HG02938 (cell line): Measurements from ENCODE around the gene ERG.

Experiments used
- ATAC-seq: cut with Tn5 transposase; IDR thresholded peaks from one replicate; pipeline ENCODE4 v1.9.1; 2021; ENCODE audit warnings: mild to moderate bottlenecking, moderate library complexity; ENCODE audit not compliant: unreplicated experiment

Gene ERG

GRCh38 chr21:38475519-38475918 lies 22.8 kb downstream of the ERG start:
- ATAC-seq: no peak

DNA sequence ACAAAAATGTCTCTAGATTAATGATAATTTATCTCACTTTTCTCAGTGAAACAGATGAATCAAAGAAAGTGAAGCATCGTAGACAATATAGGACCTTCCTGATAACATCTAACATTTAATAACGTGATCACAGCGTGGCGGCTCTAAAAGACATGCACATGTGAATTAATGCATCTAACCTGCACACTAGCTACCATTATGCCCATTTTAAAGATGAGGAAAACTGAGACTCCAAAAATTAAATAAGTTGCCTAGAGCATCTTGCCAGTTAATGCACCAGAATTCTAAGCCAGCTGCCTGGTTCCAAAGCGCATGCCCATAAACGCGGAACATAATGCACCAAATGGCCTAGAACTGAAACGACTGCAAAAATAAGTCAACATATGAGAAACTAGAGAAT lies 23.5 kb downstream of the ERG start:
- no peak for ATAC-seq

DNA sequence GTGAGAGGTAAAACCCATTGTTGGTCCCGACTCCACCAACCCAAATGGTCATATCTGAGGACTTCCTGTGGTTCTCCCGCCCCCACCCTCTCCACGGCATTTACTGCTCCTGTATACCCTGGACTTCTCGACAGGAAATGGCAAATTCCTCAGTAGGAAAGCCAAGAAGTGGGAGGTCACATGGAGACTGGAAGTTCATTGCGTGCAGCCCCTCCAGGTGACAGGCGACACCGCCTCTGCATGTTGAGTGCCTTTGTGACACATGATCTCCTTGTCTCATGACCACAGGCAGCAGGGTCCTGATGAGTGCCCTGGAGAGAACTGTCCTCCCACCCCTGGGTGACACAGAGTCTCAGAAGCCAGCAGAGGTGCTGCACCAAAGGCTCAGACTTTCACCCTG lies 24.2 kb downstream of the ERG start:
- ATAC-seq: no peak

DNA sequence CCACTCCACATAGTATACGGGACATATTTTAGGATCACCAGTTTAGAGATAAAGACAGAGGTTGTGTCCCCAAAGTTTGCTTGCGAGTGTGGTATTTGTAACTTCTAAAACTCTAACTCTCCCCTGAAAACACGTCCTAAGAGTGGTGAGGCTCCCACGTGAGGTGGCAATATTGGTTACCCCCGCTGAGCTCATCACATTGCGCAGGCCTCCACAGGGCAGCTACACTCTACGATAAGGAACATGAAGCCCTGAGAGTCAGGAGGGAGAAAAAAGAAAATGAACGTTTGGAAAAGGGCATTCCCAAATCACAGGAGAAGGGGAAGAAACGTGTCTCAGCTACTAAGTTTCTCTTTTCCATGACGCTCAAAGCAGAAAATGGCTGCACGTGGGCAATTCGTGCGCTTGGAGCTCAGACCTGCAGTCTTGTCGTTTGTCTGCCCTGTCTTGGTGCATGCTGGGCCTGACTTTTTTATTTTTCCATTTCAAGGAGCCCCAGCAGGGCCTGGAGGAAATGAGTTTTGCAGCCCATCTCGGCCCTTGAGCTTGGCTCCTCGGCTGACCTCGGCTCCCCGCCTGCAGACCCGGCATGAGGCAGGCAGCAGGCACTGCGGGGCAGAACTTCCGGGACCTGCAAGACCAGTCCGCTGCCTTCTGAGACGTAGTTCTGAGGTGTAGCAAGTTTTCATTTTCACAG lies 25.7 kb downstream of the ERG start:
- no peak for ATAC-seq

DNA sequence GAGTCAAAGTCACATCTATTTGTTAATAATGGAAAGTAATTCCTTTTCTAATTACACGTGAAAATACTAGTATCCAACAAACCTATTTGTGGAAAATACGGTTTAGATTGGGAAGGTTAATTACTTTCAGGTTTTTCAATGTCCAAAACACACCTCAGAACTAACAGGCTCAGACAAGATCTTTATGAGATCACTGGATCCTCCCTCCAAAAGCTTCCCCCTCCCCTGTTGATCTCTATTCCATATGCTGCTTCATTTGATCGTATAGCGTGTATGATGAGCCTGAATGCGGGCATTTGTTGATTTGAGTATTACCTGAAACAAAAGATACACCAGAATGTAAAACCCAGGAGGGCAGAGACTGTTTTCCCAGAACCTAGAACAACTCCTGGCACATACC lies 26.5 kb downstream of the ERG start:
- no peak for ATAC-seq

DNA sequence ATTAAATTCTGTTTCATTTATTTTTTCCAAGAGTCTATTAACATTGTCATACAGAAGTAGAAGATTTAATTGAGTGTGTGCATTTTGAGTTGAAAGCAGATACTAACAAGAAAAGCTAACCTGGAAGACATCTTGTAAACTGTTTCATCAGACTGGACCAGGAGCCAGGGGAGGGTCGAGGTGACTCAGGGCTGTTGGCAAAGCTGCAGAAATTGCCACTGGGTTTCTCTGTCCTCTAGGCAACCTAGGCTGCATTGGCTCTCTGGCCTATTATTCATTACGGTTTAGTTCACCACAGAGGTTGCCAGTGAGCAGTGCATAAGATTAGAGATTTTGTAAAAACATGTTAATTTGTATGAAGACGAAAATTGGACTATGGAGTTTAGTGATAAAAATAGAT lies 27.5 kb downstream of the ERG start:
- no peak for ATAC-seq

- ATAC-seq: no peak
These were observed 28.6 kb downstream of the ERG start for GRCh38 chr21:38469642-38470041.

DNA sequence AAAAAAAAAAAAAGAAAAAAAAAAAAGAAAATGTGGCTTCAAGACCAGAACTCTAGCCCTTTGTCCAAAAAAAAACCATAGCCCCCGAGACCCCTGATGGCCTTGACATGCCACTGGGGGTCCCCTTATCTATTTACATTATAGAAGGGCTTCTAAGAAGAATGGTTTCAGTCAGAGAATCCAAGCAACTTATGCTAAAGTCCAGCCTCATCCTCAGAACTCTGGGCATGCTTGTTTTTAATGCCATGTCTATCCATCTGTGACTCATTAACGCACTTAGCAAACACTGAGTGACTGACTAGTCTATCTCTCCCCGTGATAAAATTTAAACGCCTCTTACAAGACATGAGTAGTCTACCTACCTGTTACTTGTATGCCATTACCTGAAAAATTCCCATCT lies 29.3 kb downstream of the ERG start:
- ATAC-seq: no peak

GRCh38 chr21:38467911-38468310 lies 30.4 kb downstream of the ERG start:
- ATAC-seq: no peak

- no peak for ATAC-seq
These were observed 30.9 kb downstream of the ERG start for GRCh38 chr21:38467374-38467773.

DNA sequence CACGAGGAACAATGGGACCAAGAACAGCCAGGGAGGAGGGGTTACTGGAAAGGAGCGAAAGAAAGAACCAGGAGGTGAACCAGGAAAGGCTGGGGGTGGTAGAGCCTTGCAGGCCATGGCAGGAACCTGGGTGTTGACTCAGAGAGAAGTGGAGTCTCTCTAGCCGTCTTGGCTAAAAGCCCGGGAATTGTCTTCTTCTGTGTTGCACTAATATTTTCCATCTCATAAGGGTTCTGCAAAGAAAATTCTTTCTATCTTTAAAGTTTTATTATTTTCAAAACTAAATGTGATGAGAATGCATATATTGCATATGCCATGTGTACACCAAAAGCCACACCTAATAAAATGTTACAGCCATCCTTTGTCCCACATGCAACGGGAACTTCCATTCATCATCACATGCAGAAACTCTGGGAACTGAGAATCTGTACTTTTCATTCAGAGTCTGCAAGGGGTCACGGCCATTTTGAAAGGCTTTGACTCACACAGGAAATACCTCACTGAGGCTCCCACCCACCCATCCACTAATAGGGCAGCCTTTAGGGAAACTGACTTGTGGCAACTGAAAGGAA lies 38.0 kb downstream of the ERG start:
- no peak for ATAC-seq

DNA sequence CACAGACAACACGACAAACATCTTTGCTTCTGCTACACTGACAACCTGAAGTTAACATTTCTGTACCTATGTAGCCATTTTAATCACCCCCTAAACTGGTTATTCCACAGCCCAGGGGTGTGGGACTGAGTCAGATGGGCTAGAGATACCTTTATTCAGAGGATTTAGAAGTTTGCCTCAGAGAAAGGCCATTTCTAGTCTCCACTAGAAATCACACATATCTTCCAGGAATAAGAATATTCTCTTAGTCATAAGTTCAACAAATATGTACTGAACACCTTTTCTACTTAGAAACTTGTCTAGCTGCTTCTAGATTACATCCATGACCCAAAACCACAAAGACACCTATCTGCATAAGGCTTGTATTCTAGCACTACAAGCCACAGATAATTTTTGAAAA lies 38.8 kb downstream of the ERG start:
- no peak for ATAC-seq

DNA sequence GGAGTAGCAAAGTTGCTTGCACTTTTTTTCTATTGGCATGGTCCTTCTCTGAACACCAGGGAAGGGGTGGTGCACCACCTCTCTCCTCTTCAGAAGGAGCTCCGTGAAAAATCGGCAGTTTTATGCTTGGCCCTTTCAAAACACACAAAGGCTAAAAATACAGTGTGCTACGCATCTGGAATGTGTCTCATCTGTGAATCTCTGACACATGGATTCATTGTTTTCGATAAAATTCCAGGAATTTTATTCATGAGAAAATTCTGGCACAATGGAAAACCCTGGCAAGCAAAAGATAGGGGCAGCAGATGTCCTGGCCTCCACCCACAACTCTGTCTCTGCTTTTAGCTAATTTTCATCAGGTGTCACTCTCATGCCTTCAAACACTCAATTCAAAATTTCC lies 42.9 kb downstream of the ERG start:
- ATAC-seq: no peak

GRCh38 chr21:38454702-38455101 lies 43.6 kb downstream of the ERG start:
- ATAC-seq: no peak

GRCh38 chr21:38454161-38454560 lies 44.1 kb downstream of the ERG start:
- no peak for ATAC-seq

- no peak for ATAC-seq
These were observed 49.4 kb downstream of the ERG start for GRCh38 chr21:38448671-38449385.

GRCh38 chr21:38447611-38448010 lies 50.7 kb downstream of the ERG start:
- ATAC-seq: no peak

DNA sequence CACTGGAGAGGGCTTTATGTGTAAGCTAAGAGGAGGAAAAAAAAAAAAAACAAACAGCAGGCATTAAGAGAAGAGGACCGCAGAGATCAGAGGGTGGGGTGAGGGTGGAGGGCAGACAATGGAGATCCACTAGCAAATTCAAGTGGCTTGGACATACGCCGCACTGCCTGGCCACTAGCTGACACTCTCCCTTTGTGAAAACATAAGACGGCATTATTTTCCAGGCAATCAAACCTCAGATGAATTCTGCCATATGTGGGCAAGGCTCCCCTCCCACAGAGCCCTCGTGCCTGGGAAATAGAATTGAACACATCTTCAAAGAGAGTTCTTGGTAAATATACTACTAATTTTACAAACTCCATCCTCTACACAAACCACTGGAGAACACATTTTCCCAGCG lies 53.6 kb downstream of the ERG start:
- no peak for ATAC-seq

DNA sequence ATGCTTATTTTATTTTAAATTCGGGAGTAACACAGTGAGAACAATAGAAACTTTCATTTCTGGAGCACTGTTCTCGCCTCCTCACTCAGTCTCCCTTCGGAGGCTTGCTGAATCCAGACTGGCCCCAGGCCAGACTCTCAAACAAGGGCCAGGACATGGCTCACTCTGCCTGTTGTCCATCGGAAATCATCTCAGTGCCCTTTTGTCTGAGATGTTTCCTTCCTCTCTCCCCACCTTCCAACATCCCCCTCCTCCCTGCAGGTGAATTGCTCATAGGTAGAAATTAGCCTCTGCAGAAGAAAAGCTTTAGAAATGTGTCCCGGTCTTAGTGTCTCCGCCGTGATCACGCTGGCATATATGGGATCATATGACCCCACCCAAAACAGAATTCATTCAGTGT lies 55.2 kb downstream of the ERG start:
- no peak for ATAC-seq

GRCh38 chr21:38441153-38441552 lies 57.1 kb downstream of the ERG start:
- ATAC-seq: no peak

- no peak for ATAC-seq
These were observed 57.5 kb downstream of the ERG start for GRCh38 chr21:38440746-38441145.

DNA sequence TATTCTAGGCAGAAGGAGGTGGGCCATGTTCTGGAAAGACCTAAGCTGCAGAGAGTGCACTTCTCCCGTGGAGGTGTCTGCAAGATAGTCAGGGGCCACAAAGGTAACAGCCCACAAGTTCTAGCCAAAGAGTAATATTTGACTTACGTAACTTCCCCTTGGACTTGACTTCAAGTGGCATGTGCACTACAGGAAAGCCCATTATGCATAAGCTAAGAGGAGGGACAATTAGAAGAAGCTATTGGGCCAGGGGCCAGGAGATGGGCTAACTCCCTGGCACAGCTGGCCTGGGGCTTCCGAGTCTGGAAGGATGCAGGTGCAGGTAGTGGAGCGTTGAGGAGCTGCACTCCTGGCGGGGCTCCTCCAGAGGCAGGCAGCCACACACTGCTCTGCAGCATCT lies 58.3 kb downstream of the ERG start:
- ATAC-seq: no peak
